Breast epithelium (tissue), 3 donors: ENCODE measurements around the gene CCL24.

Source experiments
- POLR2A ChIP-seq: fragments of 450-650 bp; IDR thresholded peaks from one replicate; pipeline ENCODE4 v1.6.1; 2016; ENCODE audit warnings: antibody characterized with exemption, mild to moderate bottlenecking, moderate library complexity
- TF ChIP-seq, protein P1 (sequence below), 3 donors: fragments of 450-650 bp; IDR thresholded peaks; one replicate each; pipeline ENCODE4 v1.5.1; 2016 to 2017; ENCODE audit warnings: antibody characterized with exemption in 3 of 3, mild to moderate bottlenecking in 3 of 3, moderate library complexity in 3 of 3

DNA sequence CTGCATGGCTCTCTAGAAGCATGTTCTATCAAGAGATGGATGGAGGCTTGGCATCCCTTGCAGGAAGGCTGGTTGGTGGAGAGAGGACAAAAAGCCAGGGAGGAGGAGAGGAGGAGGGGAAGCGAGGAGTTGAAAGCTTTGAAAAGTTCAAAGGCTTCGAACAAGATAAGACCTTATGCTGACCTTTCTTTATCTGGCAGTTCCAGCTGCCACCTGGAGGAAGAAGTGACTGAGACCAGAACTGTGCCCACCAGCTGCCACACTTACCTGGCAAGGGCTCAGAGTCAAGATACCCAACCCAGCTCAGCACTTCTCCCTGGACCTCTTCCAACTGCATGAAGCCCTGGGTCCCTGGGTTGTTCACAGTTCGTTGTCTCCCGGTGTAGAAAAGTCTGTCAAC lies 14.8 kb downstream of the CCL24 start:
- TF ChIP-seq, protein P1, sequence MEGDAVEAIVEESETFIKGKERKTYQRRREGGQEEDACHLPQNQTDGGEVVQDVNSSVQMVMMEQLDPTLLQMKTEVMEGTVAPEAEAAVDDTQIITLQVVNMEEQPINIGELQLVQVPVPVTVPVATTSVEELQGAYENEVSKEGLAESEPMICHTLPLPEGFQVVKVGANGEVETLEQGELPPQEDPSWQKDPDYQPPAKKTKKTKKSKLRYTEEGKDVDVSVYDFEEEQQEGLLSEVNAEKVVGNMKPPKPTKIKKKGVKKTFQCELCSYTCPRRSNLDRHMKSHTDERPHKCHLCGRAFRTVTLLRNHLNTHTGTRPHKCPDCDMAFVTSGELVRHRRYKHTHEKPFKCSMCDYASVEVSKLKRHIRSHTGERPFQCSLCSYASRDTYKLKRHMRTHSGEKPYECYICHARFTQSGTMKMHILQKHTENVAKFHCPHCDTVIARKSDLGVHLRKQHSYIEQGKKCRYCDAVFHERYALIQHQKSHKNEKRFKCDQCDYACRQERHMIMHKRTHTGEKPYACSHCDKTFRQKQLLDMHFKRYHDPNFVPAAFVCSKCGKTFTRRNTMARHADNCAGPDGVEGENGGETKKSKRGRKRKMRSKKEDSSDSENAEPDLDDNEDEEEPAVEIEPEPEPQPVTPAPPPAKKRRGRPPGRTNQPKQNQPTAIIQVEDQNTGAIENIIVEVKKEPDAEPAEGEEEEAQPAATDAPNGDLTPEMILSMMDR (IDR thresholded peaks at IDR 0.05), result no peak
- TF ChIP-seq POLR2A, result no peak
